ENCODE measurements around the gene VAV3. TPM values are rescaled to one million over a fixed set of nuclear protein-coding genes. Genes with fewer than 3 reads are reported as not detected.
A peak's percentile ranks its signal among the peaks of the same experiment; 100 is the strongest.
"Not testable (repeated sequence)": the region's sequence is repeated elsewhere in the genome, so short reads cannot be mapped to it uniquely, and the experiment has no call there.

The VAV3 gene
- total RNA-seq, 1 experiment from 2014 or later, result 3.8 TPM

DNA sequence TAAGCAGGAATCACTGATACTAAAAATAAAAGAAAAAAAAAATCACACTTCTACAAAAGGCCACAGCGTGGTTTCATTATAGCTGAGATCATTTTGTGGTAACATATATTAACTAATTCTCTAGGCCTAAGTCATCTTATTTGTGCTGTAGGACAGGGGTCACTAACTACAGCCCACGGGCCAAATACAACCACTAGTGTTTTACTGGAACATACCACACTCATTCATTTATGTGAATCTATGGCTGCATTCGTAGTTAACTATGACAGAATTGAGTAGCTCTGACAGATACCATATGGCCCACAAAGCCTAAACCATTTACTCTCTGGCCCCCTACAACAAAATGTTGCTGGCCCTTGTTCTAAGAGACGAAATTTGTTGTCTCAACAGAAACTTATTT lies 224.4 kb downstream of the VAV3 start:
- no peak for DNase-seq (ENCODE audit: low read depth)

DNA sequence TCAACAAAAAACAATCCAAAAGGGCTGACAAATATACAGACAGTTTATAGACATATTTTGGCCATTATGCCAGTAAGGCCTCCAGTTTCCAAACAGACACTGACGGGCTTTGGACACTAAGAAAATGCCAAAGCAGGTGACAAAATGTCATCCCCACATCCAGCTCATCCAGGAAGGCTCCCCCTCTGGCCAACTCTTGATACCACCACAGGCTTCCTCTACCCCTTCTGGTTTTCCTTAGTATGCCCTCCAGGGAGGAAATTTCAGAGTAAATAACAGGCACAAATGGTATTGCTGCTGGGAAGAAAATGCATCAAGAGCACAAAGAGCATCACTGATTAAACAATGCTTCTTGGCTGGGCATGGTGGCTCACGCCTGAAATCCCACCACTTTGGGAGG lies 225.3 kb downstream of the VAV3 start:
- no peak for DNase-seq (ENCODE audit: low read depth)

DNA sequence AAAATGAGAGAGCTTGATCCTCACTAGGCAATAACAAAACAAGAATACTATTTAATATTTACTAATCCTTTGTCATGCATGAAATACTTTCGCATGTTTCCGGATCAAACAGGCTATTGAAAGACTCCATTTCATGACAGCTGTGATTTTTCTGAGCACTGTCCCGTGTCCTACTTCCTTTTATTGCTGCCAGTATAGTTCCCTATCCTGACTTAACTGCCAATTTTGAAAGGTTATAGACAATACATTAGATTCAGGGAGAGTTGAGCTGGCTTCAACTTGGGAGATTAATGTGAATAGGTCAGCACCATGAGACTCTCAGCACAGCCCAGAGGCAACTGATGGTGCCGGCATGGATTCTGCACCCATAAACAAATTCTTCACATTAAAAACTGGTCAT lies 225.8 kb downstream of the VAV3 start:
- no peak for DNase-seq (ENCODE audit: low read depth)

DNA sequence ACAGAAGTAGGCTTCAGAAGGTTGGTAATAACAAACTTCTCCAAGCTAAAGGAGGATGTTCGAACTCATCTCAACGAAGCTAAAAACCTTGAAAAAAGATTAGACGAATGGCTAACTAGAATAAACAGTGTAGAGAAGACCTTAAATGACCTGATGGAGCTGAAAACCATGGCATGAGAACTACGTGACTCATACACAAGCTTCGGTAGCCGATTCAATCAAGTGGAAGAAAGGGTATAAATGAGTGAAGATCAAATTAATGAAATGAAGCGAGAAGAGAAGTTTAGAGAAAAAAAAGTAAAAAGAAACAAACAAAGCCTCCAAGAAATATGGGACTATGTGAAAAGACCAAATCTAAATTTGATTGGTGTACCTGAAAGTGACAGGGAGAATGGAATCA lies 231.6 kb downstream of the VAV3 start:
- not testable (repeated sequence) for DNase-seq (ENCODE audit: low read depth)

GRCh38 chr1:107727866-107728265 lies 237.1 kb downstream of the VAV3 start:
- no peak for DNase-seq (ENCODE audit: low read depth)

DNA sequence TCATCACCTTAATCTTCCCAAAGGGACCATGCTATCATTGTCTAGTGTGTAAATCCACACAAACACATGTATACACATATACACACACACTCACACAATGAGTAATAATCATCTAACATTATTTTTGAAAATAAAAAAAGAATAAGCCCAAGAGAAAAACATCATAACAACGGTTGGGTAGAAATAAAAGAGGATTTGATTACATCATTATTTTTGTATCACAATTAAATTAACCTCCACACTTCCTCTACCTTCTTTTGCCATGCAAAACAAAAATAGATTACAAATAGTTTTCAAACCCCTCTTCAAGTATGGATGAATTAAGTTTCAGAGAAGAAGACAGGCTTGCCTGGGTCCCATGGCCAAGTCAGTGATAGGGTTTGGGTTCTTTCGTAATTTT lies 238.1 kb downstream of the VAV3 start:
- no peak for DNase-seq (ENCODE audit: low read depth)

DNA sequence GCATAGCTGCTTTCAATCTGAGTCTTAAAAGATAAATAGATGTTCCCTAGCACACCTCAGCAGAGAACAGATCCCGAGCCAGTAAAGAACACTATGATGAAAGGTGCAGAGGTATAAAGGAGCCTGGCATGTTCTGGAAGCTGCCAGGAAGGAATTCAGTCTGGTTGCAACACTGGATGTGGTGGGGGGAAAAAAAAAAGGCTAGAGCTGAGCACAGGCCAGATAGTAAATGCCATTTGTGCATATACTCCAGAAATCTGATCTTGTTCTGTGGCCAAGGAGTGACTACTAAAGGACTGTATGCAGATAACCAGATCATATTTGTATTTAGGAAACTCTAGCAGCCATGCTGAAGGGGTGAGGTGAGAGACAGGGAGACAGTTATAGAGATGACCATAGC lies 240.3 kb downstream of the VAV3 start:
- DNase-seq (ENCODE audit: low read depth), result no peak

DNA sequence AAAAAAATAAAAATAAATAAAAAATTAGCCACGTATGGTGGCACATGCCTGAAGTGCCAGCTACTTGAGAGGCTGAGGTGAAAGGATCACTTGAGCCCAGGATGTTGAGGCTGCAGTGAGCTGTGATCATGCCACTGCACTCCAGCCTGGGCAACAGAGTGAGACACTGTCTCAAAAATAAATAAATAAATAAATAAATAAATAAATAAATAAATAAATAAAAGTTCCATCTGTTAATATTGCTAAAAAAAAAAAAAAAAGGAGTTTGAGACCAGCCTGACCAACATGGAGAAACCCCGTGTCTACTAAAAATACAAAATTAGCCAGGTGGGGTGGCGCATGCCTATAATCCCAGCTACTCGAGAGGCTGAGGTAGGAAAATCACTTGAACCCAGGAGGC lies 244.8 kb downstream of the VAV3 start:
- DNase-seq (ENCODE audit: low read depth), result not testable (repeated sequence)

- DNase-seq (ENCODE audit: low read depth), result no peak
Measured at GRCh38 chr1:107710005-107710404, 255.0 kb downstream of the VAV3 start.

DNA sequence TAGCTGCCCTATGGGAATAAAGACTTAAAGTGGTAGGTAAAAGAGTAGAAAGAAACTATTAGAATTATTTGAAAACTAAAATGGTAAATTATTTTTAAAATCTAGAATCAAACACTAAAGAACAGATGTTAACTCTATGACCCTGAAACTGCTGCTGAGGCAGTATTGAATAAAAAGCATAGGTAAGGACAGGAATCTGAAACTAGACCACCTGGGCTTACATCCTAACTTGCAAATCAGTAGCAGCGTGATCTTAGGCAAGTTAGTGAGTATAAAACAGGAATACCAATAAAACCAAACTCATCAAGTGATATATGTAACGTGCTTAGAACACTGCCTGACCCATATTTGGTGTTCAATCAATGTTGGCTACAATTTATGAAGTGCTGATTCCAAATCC lies 257.9 kb downstream of the VAV3 start:
- DNase-seq (ENCODE audit: low read depth), result no peak

DNA sequence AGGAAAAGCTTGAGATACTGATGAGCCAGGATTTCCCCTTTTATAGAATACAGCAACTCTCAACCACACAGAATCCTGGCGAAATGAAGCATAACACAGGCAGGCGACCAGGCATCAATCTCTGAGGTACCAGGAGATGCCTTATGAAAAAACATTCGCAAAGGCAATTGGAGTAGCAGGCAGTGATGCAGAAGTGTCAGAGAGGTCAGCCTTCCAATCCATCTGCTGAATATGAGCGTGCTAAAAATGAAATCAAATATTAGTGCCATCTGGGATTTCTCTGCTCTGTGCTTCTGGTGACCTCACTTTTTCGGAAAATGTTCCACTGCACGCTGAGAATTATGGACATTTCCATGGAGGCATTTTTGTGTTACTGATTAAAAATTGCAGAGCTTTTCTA lies 258.8 kb downstream of the VAV3 start:
- no peak for DNase-seq (ENCODE audit: low read depth)

GRCh38 chr1:107704911-107705310 lies 260.1 kb downstream of the VAV3 start:
- no peak for DNase-seq (ENCODE audit: low read depth)

DNA sequence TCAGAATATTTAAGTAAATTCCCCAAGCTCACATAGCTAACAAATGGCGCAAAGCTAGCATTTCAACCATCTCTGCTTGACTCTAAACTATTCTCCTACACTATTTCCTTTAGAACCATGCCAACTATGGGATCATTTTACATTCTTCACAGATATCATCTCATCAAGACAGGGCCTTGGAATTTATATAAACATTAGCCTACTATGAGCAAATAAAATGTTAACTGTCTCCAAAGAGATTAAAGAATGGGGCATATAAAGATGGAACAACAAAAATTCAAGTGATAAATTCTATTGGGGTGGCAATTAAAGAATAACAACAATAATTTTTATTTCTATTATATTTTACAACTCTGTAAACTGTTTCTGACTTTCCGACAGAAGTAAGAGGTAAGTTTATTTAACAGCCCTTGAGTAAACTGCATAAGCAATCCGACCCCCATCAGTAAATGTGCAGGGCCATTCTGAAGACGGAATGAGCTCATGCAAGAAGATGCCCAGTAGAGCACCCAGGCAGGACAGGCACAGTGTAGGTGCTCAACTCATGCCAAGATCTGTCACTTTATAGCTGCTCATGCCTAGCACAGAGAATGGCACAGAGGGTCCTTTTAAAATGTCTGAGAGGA lies 261.9 kb downstream of the VAV3 start:
- no peak for DNase-seq (ENCODE audit: low read depth)

DNA sequence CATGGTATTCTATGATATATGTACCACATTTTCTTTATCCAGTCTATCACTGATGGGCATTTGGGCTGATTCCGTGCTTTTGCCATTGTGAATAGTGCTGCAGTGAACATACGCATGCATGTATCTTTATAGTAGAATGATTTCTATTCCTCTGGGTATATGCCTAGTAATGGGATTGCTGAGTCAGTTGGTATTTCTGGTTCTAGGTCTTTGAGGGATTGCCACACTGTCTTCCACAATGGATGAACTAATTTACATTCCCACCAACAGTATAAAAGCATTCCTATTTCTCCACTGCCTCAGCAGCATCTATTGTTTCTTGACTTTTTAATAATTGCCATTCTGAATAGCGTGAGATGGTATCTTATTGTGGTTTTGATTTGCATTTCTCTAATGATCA lies 264.3 kb downstream of the VAV3 start:
- not testable (repeated sequence) for DNase-seq (ENCODE audit: low read depth)

GRCh38 chr1:107698161-107698560 lies 266.8 kb downstream of the VAV3 start:
- DNase-seq (ENCODE audit: low read depth), result no peak

GRCh38 chr1:107695341-107695740 lies 269.6 kb downstream of the VAV3 start:
- peak; percentile 17 for DNase-seq (ENCODE audit: low read depth)

DNA sequence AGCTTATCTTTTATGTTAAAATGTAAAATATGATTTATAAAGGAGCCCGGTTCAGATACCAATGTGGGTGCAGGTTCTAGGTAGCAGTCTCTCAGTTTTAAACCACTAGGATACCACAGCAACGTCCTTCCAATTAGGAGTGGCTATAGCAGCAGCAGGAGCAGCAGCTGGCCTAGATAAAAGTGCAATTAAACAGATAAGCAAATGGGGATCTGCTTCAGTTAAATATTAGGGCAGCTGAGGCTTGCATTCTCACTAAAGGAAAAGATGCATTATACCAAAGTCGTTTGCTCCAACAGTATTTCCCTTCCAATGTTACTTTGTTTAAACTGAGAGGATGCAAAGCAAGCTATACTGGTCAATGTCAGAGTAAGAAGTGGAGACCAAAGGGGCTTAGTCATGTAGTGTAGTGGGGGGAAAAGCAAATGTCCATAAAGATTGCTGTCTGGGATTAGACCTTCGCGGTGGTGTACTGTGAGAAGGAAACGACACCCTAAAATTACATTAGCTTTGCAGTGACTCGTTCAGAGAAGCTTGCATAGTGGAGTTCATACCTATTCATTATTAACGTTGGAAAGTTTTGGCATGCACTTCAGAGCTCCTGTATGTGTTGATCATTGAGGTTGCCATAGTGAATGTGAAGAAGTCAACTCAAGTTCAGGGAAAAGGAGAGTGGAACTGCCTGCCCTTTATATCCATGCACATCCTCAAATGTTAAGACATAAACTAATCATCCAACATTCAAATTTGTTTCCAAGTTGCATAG lies 272.2 kb downstream of the VAV3 start:
- DNase-seq (ENCODE audit: low read depth), result no peak

- no peak for DNase-seq (ENCODE audit: low read depth)
Measured at GRCh38 chr1:107691540-107691939, 273.4 kb downstream of the VAV3 start.

DNA sequence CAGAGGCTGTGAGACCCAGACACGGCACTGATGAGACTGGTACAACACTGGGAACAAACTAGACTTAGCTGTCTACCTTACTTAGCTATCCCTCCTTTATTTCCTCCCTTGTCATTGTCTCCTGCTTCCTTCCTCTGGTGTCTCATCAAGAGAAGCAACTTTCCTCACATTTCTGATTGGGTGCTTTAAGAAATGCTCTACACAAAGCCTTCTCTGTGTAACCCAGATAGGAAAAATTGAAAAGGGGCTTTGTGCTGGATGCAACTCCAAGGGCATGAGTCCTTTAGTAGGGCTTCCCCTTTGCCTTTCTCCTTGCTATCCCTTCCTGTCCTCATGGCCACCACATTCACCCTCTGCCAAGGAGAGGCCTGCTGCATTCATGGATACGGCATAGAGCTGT lies 274.5 kb downstream of the VAV3 start:
- no peak for DNase-seq (ENCODE audit: low read depth)

GRCh38 chr1:107689733-107690132 lies 275.2 kb downstream of the VAV3 start:
- no peak for DNase-seq (ENCODE audit: low read depth)

DNA sequence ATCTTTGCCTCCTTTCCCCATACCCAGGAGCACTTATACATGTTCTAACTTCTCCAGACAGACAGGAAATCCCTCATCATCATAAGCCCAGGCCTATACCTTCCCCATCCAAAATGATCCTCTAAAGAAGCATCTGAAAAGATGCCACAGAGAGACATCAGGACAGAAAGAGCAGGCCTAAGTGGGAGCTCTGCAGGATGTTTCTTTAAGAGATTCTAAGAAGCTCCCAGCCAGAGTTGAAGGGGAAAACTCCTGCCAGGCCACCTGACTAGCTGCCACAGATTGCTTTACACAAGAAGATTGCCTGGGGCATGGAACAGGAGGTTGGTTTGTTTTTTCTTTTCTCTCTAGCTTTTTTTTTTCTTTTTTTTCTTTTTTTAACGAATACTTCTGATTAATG lies 275.8 kb downstream of the VAV3 start:
- no peak for DNase-seq (ENCODE audit: low read depth)

DNA sequence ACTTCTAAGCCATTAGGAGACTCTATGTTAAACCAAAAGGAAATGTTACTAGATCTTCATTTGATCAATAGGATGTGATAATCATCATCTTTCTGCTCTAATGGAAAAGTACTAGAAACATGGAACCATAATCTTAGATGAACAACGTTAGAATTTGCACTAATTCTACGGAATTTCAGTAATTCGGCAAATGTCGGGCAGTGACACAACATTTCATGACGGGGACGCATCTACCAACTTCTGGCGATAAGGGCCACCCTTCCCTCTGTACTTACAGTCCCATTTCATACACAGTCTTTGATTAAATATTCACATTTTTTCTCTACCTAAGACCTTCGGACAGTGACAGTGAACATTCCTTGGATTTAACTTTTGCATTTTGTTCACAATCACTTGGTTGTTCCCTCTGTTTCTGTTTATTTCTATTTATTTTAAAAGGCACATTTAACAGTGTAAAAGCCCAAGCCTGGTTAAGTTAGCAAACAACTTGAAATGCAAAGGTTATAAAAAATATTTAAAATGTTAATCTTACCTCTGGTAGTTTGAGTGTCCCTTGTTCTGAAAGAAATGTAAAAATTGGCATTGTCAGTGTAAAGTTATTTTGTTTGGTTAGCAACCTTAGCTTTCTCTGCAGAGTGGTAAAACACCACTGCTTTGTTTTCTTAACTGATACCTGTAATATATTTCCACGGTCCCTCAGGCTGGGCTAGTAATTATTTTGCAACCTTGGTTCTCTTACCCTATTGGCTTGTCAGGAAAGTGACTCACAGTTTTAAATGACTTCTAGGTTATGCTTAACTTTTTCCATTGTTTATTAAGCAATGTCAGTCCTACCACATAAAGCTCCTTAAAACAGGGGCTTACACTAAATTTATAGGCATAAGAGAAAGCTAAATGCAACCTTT lies 276.9 kb downstream of the VAV3 start:
- DNase-seq (ENCODE audit: low read depth), result peak; percentile 11

GRCh38 chr1:107683683-107684082 lies 281.3 kb downstream of the VAV3 start:
- DNase-seq (ENCODE audit: low read depth), result no peak
